HEK293 (cell line): ENCODE data around the gene SPATA33.

Source experiments
- CTCF ChIP-seq: fragments of 450-650 bp; formaldehyde crosslinking; IDR thresholded peaks from 2 replicates; pipeline ENCODE4 v1.5.1; 2016; ENCODE audit warnings: missing biosample characterization, missing genetic modification characterization
- GLI4 ChIP-seq: fragments of 450-650 bp; formaldehyde crosslinking; IDR thresholded peaks from 2 replicates; pipeline ENCODE4 v1.5.1; 2016; ENCODE audit warnings: missing biosample characterization, missing genetic modification characterization
- HOXA7 ChIP-seq: sonication (generic); formaldehyde crosslinking; IDR thresholded peaks from 2 replicates; pipeline ENCODE4 v1.8.1; 2022; ENCODE audit warnings: missing genetic modification reagents, borderline replicate concordance
- HOXC10 ChIP-seq: sonication (generic); formaldehyde crosslinking; IDR thresholded peaks from 2 replicates; pipeline ENCODE4 v1.8.1; 2023; ENCODE audit warnings: mild to moderate bottlenecking, missing genetic modification reagents
- KLF16 ChIP-seq: fragments of 450-650 bp; formaldehyde crosslinking; IDR thresholded peaks from 2 replicates; pipeline ENCODE4 v1.5.1; 2017; ENCODE audit warnings: missing biosample characterization, missing genetic modification characterization
- MZF1 ChIP-seq: fragments of 450-650 bp; formaldehyde crosslinking; IDR thresholded peaks from 2 replicates; pipeline ENCODE4 v1.5.1; 2017; ENCODE audit warnings: missing biosample characterization, missing genetic modification characterization, borderline replicate concordance
- REST ChIP-seq: fragments of 450-650 bp; formaldehyde crosslinking; IDR thresholded peaks from 2 replicates; pipeline ENCODE4 v1.5.1; 2016; ENCODE audit warnings: missing biosample characterization, missing genetic modification characterization
- SALL2 ChIP-seq: fragments of 450-650 bp; formaldehyde crosslinking; IDR thresholded peaks from 2 replicates; pipeline ENCODE4 v1.5.0; 2017; ENCODE audit warnings: missing biosample characterization, mild to moderate bottlenecking, missing genetic modification characterization, borderline replicate concordance
- SCRT1 ChIP-seq: fragments of 450-650 bp; formaldehyde crosslinking; IDR thresholded peaks from 2 replicates; pipeline ENCODE4 v1.5.1; 2016; ENCODE audit warnings: missing biosample characterization, missing genetic modification characterization, borderline replicate concordance
- TCF7L2 ChIP-seq: IDR thresholded peaks from 2 replicates; pipeline ENCODE4 v1.6.1; 2011; ENCODE audit warnings: low read depth, mild to moderate bottlenecking, inconsistent platforms, low read length, moderate library complexity, borderline replicate concordance
- WT1 ChIP-seq: fragments of 450-650 bp; formaldehyde crosslinking; IDR thresholded peaks from 2 replicates; pipeline ENCODE4 v1.5.1; 2016; ENCODE audit warnings: missing biosample characterization, missing genetic modification characterization
- ZBTB10 ChIP-seq: fragments of 450-650 bp; formaldehyde crosslinking; IDR thresholded peaks from 2 replicates; pipeline ENCODE4 v1.5.1; 2016; ENCODE audit warnings: missing biosample characterization, missing genetic modification characterization
- ZBTB20 ChIP-seq: fragments of 450-650 bp; formaldehyde crosslinking; IDR thresholded peaks from 2 replicates; pipeline ENCODE4 v1.5.1; 2016; ENCODE audit warnings: missing biosample characterization, missing genetic modification characterization
- ZBTB48 ChIP-seq: fragments of 450-650 bp; formaldehyde crosslinking; IDR thresholded peaks from 2 replicates; pipeline ENCODE4 v1.5.1; 2016; ENCODE audit warnings: missing biosample characterization, missing genetic modification characterization
- ZBTB7A ChIP-seq: fragments of 450-650 bp; formaldehyde crosslinking; IDR thresholded peaks from 2 replicates; pipeline ENCODE4 v1.5.1; 2016; ENCODE audit warnings: low read depth, missing biosample characterization, missing genetic modification characterization
- ZEB2 ChIP-seq: fragments of 450-650 bp; formaldehyde crosslinking; IDR thresholded peaks from 2 replicates; pipeline ENCODE4 v1.5.1; 2016; ENCODE audit warnings: missing biosample characterization, missing genetic modification characterization
- ZFP69B ChIP-seq: fragments of 450-650 bp; formaldehyde crosslinking; IDR thresholded peaks from 2 replicates; pipeline ENCODE4 v1.5.1; 2016; ENCODE audit warnings: missing biosample characterization, missing genetic modification characterization
- ZIC2 ChIP-seq: fragments of 450-650 bp; formaldehyde crosslinking; IDR thresholded peaks from 2 replicates; pipeline ENCODE4 v1.5.1; 2016; ENCODE audit warnings: missing biosample characterization, missing genetic modification characterization
- ZNF146 ChIP-seq: fragments of 450-650 bp; formaldehyde crosslinking; IDR thresholded peaks from 2 replicates; pipeline ENCODE4 v1.5.1; 2016; ENCODE audit warnings: missing biosample characterization, missing genetic modification characterization
- ZNF155 ChIP-seq: fragments of 450-650 bp; formaldehyde crosslinking; IDR thresholded peaks from 2 replicates; pipeline ENCODE4 v1.5.1; 2016; ENCODE audit warnings: missing biosample characterization, missing genetic modification characterization
- ZNF175 ChIP-seq: fragments of 450-650 bp; formaldehyde crosslinking; IDR thresholded peaks from 2 replicates; pipeline ENCODE4 v1.5.1; 2016; ENCODE audit warnings: missing biosample characterization, missing genetic modification characterization
- ZNF350 ChIP-seq: fragments of 450-650 bp; formaldehyde crosslinking; IDR thresholded peaks from 2 replicates; pipeline ENCODE4 v1.5.0; 2017; ENCODE audit warnings: missing biosample characterization, mild to moderate bottlenecking, missing genetic modification characterization
- ZNF366 ChIP-seq: fragments of 450-650 bp; formaldehyde crosslinking; conservative IDR thresholded peaks from 2 replicates; pipeline ENCODE4 v1.5.1; 2016; ENCODE audit warnings: missing biosample characterization, missing genetic modification characterization
- ZNF423 ChIP-seq: fragments of 450-650 bp; formaldehyde crosslinking; IDR thresholded peaks from 2 replicates; pipeline ENCODE4 v1.5.1; 2016; ENCODE audit warnings: missing biosample characterization, missing genetic modification characterization
- ZNF426 ChIP-seq: fragments of 450-650 bp; formaldehyde crosslinking; IDR thresholded peaks from 2 replicates; pipeline ENCODE4 v1.5.1; 2017; ENCODE audit warnings: missing biosample characterization, missing genetic modification characterization, mild to moderate bottlenecking, inconsistent platforms, moderate library complexity
- ZNF488 ChIP-seq: fragments of 450-650 bp; formaldehyde crosslinking; IDR thresholded peaks from 2 replicates; pipeline ENCODE4 v1.5.1; 2016; ENCODE audit warnings: missing biosample characterization, missing genetic modification characterization
- ZNF548 ChIP-seq: fragments of 450-650 bp; formaldehyde crosslinking; IDR thresholded peaks from 2 replicates; pipeline ENCODE4 v1.5.1; 2016; ENCODE audit warnings: missing biosample characterization, missing genetic modification characterization
- ZNF549 ChIP-seq: fragments of 450-650 bp; IDR thresholded peaks from 2 replicates; pipeline ENCODE4 v1.5.1; 2018; ENCODE audit warnings: missing biosample characterization, missing genetic modification characterization, mild to moderate bottlenecking, inconsistent platforms, moderate library complexity
- ZNF560 ChIP-seq: fragments of 450-650 bp; formaldehyde crosslinking; IDR thresholded peaks from 2 replicates; pipeline ENCODE4 v1.5.1; 2017; ENCODE audit warnings: missing biosample characterization, missing genetic modification characterization, borderline replicate concordance
- ZNF610 ChIP-seq: fragments of 450-650 bp; formaldehyde crosslinking; IDR thresholded peaks from 2 replicates; pipeline ENCODE4 v1.5.1; 2016; ENCODE audit warnings: missing biosample characterization, missing genetic modification characterization, borderline replicate concordance
- ZNF776 ChIP-seq: fragments of 450-650 bp; formaldehyde crosslinking; IDR thresholded peaks from 2 replicates; pipeline ENCODE4 v1.5.0; 2017; ENCODE audit warnings: missing biosample characterization, missing genetic modification characterization, borderline replicate concordance
- ZNF785 ChIP-seq: fragments of 450-650 bp; formaldehyde crosslinking; IDR thresholded peaks from 2 replicates; pipeline ENCODE4 v1.5.1; 2016; ENCODE audit warnings: missing biosample characterization, missing genetic modification characterization

Gene SPATA33

GRCh38 chr16:89700100-89700648, 42.5 kb downstream of the SPATA33 start (continued):
- TF ChIP-seq ZNF610 (tag by site-specific recombination) (peak; percentile 15; the same call in 1 of the 2 replicates), ZBTB20 (tag by site-specific recombination) (no peak), ZNF366 (0 out of 2 replicates have a peak, but pooled peaks have one; percentile 44), WT1 (tag by site-specific recombination) (peak; percentile 74), SALL2 (tag by site-specific recombination) (no peak), ZNF146 (tag by site-specific recombination) (no peak), ZNF785 (tag by site-specific recombination) (no peak), HOXA7 (no peak), SCRT1 (tag by site-specific recombination) (peak; percentile 52; the same call in 1 of the 2 replicates), ZNF560 (tag by site-specific recombination) (no peak), ZNF549 (no peak), ZNF426 (tag by site-specific recombination) (no peak), ZBTB7A (no peak), TCF7L2 (no peak), CTCF (peak; percentile 90), ZNF350 (no peak), ZNF488 (no peak), ZFP69B (no peak), ZNF175 (no peak), ZNF155 (tag by site-specific recombination) (no peak), ZBTB10 (tag by site-specific recombination) (0 out of 2 replicates have a peak, but pooled peaks have one; percentile 20), ZIC2 (tag by site-specific recombination) (peak; percentile 71), ZEB2 (tag by site-specific recombination) (peak; percentile 98), GLI4 (tag by site-specific recombination) (no peak), ZNF776 (tag by site-specific recombination) (no peak), ZNF548 (no peak), ZNF423 (0 out of 2 replicates have a peak, but pooled peaks have one; percentile 43), ZBTB48 (tag by site-specific recombination) (no peak), REST (tag by site-specific recombination) (no peak), HOXC10 (no peak), MZF1 (tag by site-specific recombination) (no peak), KLF16 (tag by site-specific recombination) (peak; percentile 92)
